Measurements from ENCODE around the gene CLRN2.

DNA sequence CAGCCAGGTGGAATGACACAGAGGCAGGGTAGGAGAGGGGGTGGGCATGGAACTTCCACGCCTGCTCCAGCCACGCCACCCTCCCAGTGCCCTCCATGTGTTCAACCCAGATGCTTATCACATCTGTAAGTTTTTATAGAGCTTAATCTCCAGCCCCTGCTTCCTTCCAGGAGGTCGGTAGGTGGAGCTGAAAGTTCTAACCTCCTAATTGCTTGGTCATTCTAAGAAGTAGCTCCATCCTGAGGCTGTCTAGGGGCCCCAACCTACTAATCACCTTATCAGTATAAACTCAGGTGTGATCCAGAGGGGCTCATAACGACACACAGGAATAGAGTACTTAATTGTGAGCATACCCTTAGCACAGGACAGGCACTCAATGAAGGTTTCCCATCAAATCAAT lies 21.3 kb upstream of the CLRN2 start:
- TF ChIP-seq, protein P1, sequence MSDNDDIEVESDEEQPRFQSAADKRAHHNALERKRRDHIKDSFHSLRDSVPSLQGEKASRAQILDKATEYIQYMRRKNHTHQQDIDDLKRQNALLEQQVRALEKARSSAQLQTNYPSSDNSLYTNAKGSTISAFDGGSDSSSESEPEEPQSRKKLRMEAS (CRISPR knock-in tag; IDR thresholded peaks at IDR 0.05): no peak
- TF ChIP-seq, protein P2, sequence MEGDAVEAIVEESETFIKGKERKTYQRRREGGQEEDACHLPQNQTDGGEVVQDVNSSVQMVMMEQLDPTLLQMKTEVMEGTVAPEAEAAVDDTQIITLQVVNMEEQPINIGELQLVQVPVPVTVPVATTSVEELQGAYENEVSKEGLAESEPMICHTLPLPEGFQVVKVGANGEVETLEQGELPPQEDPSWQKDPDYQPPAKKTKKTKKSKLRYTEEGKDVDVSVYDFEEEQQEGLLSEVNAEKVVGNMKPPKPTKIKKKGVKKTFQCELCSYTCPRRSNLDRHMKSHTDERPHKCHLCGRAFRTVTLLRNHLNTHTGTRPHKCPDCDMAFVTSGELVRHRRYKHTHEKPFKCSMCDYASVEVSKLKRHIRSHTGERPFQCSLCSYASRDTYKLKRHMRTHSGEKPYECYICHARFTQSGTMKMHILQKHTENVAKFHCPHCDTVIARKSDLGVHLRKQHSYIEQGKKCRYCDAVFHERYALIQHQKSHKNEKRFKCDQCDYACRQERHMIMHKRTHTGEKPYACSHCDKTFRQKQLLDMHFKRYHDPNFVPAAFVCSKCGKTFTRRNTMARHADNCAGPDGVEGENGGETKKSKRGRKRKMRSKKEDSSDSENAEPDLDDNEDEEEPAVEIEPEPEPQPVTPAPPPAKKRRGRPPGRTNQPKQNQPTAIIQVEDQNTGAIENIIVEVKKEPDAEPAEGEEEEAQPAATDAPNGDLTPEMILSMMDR (IDR thresholded peaks at IDR 0.05): no peak
- TF ChIP-seq, protein P3, sequence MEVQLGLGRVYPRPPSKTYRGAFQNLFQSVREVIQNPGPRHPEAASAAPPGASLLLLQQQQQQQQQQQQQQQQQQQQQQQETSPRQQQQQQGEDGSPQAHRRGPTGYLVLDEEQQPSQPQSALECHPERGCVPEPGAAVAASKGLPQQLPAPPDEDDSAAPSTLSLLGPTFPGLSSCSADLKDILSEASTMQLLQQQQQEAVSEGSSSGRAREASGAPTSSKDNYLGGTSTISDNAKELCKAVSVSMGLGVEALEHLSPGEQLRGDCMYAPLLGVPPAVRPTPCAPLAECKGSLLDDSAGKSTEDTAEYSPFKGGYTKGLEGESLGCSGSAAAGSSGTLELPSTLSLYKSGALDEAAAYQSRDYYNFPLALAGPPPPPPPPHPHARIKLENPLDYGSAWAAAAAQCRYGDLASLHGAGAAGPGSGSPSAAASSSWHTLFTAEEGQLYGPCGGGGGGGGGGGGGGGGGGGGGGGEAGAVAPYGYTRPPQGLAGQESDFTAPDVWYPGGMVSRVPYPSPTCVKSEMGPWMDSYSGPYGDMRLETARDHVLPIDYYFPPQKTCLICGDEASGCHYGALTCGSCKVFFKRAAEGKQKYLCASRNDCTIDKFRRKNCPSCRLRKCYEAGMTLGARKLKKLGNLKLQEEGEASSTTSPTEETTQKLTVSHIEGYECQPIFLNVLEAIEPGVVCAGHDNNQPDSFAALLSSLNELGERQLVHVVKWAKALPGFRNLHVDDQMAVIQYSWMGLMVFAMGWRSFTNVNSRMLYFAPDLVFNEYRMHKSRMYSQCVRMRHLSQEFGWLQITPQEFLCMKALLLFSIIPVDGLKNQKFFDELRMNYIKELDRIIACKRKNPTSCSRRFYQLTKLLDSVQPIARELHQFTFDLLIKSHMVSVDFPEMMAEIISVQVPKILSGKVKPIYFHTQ (CRISPR knock-in tag; IDR thresholded peaks at IDR 0.05): no peak
- TF ChIP-seq, protein P4, sequence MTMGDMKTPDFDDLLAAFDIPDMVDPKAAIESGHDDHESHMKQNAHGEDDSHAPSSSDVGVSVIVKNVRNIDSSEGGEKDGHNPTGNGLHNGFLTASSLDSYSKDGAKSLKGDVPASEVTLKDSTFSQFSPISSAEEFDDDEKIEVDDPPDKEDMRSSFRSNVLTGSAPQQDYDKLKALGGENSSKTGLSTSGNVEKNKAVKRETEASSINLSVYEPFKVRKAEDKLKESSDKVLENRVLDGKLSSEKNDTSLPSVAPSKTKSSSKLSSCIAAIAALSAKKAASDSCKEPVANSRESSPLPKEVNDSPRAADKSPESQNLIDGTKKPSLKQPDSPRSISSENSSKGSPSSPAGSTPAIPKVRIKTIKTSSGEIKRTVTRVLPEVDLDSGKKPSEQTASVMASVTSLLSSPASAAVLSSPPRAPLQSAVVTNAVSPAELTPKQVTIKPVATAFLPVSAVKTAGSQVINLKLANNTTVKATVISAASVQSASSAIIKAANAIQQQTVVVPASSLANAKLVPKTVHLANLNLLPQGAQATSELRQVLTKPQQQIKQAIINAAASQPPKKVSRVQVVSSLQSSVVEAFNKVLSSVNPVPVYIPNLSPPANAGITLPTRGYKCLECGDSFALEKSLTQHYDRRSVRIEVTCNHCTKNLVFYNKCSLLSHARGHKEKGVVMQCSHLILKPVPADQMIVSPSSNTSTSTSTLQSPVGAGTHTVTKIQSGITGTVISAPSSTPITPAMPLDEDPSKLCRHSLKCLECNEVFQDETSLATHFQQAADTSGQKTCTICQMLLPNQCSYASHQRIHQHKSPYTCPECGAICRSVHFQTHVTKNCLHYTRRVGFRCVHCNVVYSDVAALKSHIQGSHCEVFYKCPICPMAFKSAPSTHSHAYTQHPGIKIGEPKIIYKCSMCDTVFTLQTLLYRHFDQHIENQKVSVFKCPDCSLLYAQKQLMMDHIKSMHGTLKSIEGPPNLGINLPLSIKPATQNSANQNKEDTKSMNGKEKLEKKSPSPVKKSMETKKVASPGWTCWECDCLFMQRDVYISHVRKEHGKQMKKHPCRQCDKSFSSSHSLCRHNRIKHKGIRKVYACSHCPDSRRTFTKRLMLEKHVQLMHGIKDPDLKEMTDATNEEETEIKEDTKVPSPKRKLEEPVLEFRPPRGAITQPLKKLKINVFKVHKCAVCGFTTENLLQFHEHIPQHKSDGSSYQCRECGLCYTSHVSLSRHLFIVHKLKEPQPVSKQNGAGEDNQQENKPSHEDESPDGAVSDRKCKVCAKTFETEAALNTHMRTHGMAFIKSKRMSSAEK (CRISPR knock-in tag; IDR thresholded peaks at IDR 0.05; ENCODE audit: borderline replicate concordance): no peak
- TF ChIP-seq RORB (CRISPR knock-in tag; IDR thresholded peaks at IDR 0.05) (no peak), TP53 (CRISPR knock-in tag; IDR thresholded peaks at IDR 0.05) (no peak)
